Progenitor cell of endocrine pancreas (in vitro differentiated cells): ENCODE data around the gene CDH5. TPM values are rescaled to one million over a fixed set of nuclear protein-coding genes. Genes with fewer than 3 reads are reported as not detected.
A peak's percentile ranks its signal among the peaks of the same experiment; 100 is the strongest.

Experiments used
- DNase-seq: peaks from one replicate; pipeline ENCODE4 v3.0.0; 2021; ENCODE audit warnings: low spot score; ENCODE audit not compliant: unreplicated experiment
- H3K27ac Mint-ChIP-seq: 2 replicates; pipeline ENCODE4 v1.8.0; 2021; ENCODE audit warnings: mild to moderate bottlenecking, moderate library complexity, mixed read lengths
- H3K27me3 Mint-ChIP-seq: 2 replicates; pipeline ENCODE4 v1.8.0; 2021; ENCODE audit warnings: mixed read lengths
- H3K36me3 Mint-ChIP-seq: 2 replicates; pipeline ENCODE4 v1.8.0; 2022; ENCODE audit warnings: mixed read lengths; ENCODE audit not compliant: insufficient read depth
- H3K4me1 Mint-ChIP-seq: 2 replicates; pipeline ENCODE4 v1.8.0; 2021; ENCODE audit warnings: low read depth, mixed read lengths
- H3K4me3 Mint-ChIP-seq: 2 replicates; pipeline ENCODE4 v1.8.0; 2021; ENCODE audit warnings: low read depth, mild to moderate bottlenecking, moderate library complexity, mixed read lengths
- H3K9me3 Mint-ChIP-seq: 2 replicates; pipeline ENCODE4 v1.8.0; 2021; ENCODE audit warnings: low read depth, mixed read lengths
- long read RNA-seq: library from polyadenylated mRNA; unstranded; transcript quantifications from one replicate; pipeline ENCODE4 v2.0.0, GENCODE V29; 2020
- total RNA-seq: library from RNA; stranded (reverse); gene quantifications from 2 replicates; pipeline ENCODE4 v1.2.1, GENCODE V29; 2021
- TF ChIP-seq, protein P1 (sequence below): fragments of 200-600 bp; sonication (generic); IDR thresholded peaks from one replicate; pipeline ENCODE4 v1.5.0; 2021; ENCODE audit warnings: antibody characterized with exemption, mild to moderate bottlenecking; ENCODE audit not compliant: unreplicated experiment

The CDH5 gene, protein sequence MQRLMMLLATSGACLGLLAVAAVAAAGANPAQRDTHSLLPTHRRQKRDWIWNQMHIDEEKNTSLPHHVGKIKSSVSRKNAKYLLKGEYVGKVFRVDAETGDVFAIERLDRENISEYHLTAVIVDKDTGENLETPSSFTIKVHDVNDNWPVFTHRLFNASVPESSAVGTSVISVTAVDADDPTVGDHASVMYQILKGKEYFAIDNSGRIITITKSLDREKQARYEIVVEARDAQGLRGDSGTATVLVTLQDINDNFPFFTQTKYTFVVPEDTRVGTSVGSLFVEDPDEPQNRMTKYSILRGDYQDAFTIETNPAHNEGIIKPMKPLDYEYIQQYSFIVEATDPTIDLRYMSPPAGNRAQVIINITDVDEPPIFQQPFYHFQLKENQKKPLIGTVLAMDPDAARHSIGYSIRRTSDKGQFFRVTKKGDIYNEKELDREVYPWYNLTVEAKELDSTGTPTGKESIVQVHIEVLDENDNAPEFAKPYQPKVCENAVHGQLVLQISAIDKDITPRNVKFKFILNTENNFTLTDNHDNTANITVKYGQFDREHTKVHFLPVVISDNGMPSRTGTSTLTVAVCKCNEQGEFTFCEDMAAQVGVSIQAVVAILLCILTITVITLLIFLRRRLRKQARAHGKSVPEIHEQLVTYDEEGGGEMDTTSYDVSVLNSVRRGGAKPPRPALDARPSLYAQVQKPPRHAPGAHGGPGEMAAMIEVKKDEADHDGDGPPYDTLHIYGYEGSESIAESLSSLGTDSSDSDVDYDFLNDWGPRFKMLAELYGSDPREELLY
- total RNA-seq = 0.36 TPM in 1 of 2 replicates, not detected in the other
- long read RNA-seq = 0 reads

DNA sequence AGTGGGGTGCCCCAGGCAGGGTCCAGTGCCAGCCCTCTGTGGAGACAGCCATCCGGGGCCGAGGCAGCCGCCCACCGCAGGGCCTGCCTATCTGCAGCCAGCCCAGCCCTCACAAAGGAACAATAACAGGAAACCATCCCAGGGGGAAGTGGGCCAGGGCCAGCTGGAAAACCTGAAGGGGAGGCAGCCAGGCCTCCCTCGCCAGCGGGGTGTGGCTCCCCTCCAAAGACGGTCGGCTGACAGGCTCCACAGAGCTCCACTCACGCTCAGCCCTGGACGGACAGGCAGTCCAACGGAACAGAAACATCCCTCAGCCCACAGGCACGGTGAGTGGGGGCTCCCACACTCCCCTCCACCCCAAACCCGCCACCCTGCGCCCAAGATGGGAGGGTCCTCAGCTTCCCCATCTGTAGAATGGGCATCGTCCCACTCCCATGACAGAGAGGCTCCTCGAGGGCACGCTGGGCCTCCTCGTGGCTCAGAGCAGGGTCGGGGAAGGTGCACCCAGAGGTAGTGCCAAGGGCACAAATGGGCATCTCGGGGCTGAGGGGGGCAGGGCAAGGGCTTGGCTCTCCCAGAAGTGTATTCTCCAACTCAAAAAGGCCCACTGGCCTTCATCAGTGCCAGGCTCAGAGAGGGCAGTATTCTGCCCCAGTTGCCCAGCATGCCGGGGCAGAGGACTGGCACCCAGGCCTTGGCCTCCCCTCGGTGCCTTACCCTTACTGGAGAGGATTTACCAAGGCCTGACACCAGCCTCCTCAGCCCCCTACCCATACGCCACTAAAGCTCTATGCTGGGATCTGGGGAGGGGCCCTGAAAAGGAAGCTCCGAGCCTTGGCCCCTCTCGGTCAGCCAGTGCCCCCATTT is at the start of gene CDH5:
CDH5 (plus strand) TSS at position 259 of the 867 bp plus-strand sequence. CDS start 12,647 bp downstream, outside the sequence.
- Mint-ChIP-seq H3K27ac (peak within 1 kb of the TSS; percentile 41), H3K9me3 (no peaks in the 10 kb centered on the region), H3K4me1 (peaks cover 10% of the 10 kb centered on the region), H3K36me3 (no peaks in the 10 kb centered on the region), H3K27me3 (peaks cover 32% of the 10 kb centered on the region), H3K4me3 (no peak within 1 kb of the TSS)
- TF ChIP-seq, protein P1, sequence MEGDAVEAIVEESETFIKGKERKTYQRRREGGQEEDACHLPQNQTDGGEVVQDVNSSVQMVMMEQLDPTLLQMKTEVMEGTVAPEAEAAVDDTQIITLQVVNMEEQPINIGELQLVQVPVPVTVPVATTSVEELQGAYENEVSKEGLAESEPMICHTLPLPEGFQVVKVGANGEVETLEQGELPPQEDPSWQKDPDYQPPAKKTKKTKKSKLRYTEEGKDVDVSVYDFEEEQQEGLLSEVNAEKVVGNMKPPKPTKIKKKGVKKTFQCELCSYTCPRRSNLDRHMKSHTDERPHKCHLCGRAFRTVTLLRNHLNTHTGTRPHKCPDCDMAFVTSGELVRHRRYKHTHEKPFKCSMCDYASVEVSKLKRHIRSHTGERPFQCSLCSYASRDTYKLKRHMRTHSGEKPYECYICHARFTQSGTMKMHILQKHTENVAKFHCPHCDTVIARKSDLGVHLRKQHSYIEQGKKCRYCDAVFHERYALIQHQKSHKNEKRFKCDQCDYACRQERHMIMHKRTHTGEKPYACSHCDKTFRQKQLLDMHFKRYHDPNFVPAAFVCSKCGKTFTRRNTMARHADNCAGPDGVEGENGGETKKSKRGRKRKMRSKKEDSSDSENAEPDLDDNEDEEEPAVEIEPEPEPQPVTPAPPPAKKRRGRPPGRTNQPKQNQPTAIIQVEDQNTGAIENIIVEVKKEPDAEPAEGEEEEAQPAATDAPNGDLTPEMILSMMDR = no peak
- no peak for DNase-seq

DNA sequence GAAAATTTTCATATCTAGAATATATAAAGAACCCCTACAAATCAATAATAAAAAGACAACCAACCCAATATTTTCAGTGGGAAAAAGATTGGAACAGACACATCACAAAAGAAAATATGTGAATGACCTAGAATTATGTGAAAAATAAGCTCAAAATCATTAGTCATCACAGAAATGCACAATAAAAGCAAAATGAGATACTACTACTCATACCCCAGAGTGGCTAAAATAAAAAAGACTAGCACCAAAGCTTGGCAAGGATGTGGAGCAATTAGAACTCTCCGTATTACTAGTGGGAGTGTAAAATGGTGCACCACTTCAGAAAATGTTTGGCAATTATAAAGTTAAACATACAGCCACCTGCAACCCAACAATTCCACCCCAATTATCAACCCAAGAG is 48.0 kb upstream of the CDH5 start:
- H3K4me1 Mint-ChIP-seq = peaks cover under 1% of the 10 kb centered on the region
- no peaks in the 10 kb centered on the region for H3K36me3 Mint-ChIP-seq
- TF ChIP-seq, protein P1 = no peak
- H3K9me3 Mint-ChIP-seq = no peaks in the 10 kb centered on the region
- peaks cover 24% of the 10 kb centered on the region for H3K27me3 Mint-ChIP-seq
- DNase-seq = no peak
- no peak overlapping the region for H3K27ac Mint-ChIP-seq
- no peak overlapping the region for H3K4me3 Mint-ChIP-seq

DNA sequence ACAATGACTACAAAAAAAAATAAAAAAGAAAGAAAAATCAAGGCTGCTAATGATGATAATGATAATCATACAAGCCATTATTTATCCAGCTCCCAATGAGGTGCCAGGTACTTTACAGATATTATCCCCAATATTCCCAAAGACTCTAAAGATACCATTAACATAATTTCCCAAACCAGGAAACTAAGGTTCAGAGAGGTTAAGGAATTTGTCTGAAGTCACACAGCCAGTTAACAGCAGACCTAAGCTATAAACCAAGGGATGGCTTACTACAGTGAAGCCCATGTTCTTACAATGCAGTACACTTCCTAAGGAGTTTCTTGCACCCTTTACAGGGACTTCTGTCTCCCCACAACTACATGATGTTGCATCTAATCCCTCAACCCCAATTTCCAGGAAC is 45.7 kb upstream of the CDH5 start:
- peaks cover 22% of the 10 kb centered on the region for H3K27me3 Mint-ChIP-seq
- no peak overlapping the region for H3K4me3 Mint-ChIP-seq
- TF ChIP-seq, protein P1 = no peak
- H3K4me1 Mint-ChIP-seq = peaks cover 6% of the 10 kb centered on the region
- H3K36me3 Mint-ChIP-seq = no peaks in the 10 kb centered on the region
- no peak overlapping the region for H3K27ac Mint-ChIP-seq
- no peaks in the 10 kb centered on the region for H3K9me3 Mint-ChIP-seq
- DNase-seq = no peak

DNA sequence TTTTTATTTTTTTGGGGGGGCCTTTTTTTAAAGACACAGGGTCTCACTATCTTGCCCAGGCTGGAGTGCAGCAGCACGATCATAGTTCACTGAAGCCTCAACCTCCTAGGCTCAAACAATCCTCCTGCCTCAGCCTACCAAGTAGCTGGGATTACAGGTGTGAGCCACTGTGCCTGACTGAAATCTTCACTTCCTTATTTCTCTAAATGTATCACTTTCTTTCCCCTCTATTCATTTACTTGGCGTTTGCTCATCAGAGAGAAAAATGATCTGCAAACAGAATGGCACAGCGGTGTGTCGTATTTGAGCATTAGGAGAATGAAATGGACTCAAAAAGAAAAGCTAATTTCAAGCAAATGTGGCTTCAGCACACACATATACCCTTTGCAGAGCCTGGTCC is 44.3 kb upstream of the CDH5 start:
- Mint-ChIP-seq H3K9me3 (no peaks in the 10 kb centered on the region), H3K27me3 (peaks cover 16% of the 10 kb centered on the region), H3K36me3 (no peaks in the 10 kb centered on the region), H3K4me3 (no peak overlapping the region), H3K27ac (peak overlapping the region; percentile 71), H3K4me1 (peaks cover 19% of the 10 kb centered on the region)
- TF ChIP-seq, protein P1 = no peak
- DNase-seq = no peak
